ENCODE data around the gene KCNT1. TPM values are rescaled to one million over a fixed set of nuclear protein-coding genes. Genes with fewer than 3 reads are reported as not detected.

KCNT1 gene
- total RNA-seq, 1 experiment from 2014 or later, result 0.17 TPM

GRCh38 chr9:135696446-135696845 lies 5.5 kb upstream of the KCNT1 start:
- no peaks in the 10 kb centered on the region for H3K9me3 ChIP-seq (ENCODE audit: control insufficient read depth in 1 of 2, insufficient read depth in 1 of 2, low read depth in 1 of 2, low read length in 2 of 2)
- peaks cover 4 to 16% of the 10 kb centered on the region in 2 experiments; a peak in 3 of 4 replicates for H3K4me1 ChIP-seq (ENCODE audit: control insufficient read depth in 1 of 2, insufficient read depth in 2 of 2, low read length in 2 of 2)
- RAD21 ChIA-PET (ENCODE audit: low non-redundant PET in 1 of 2, low total read pairs in 2 of 2, uncharacterized antibody in 2 of 2, unreplicated experiment in 2 of 2), result no interaction called here
- no peaks in the 10 kb centered on the region for H3K27me3 ChIP-seq (ENCODE audit: insufficient read depth, low read length)
- TF ChIP-seq RAD21 (IDR thresholded peaks at IDR 0.05; ENCODE audit: low read depth) (no peak), EGR1 (IDR thresholded peaks at IDR 0.05; ENCODE audit: low read depth) (no peak), EZH2 (IDR thresholded peaks at IDR 0.05) (no peak), SP1 (IDR thresholded peaks at IDR 0.05; ENCODE audit: low read depth) (no peak), ELF1 (IDR thresholded peaks at IDR 0.05; ENCODE audit: borderline replicate concordance, low read depth) (no peak), EZH2phosphoT487 (IDR thresholded peaks at IDR 0.05; ENCODE audit: borderline replicate concordance) (no peak), JUND (IDR thresholded peaks at IDR 0.05) (no peak)
- no peak for ATAC-seq
- H3K79me2 ChIP-seq (ENCODE audit: insufficient read depth, low read length), result no peaks in the 10 kb centered on the region
- H3K9me2 ChIP-seq (ENCODE audit: insufficient read depth), result no peaks in the 10 kb centered on the region
- intact Hi-C loops (cut with micrococcal nuclease), result no loop called here
- H4K20me1 ChIP-seq (ENCODE audit: insufficient read depth), result no peaks in the 10 kb centered on the region
- no peak overlapping the region for H3K9ac ChIP-seq (ENCODE audit: low read length)
- DNase-seq (ENCODE audit: low read depth, low spot score), result no peak
- BruUV-seq (replicated peaks), result no TSS peak
- CTCF ChIA-PET, result interaction anchor here (0.7 kb wide), 1 partner anchor 87 kb away, joined by 3 read pairs; no protein-coding TSS in a partner anchor
- H2AFZ ChIP-seq (ENCODE audit: low read depth, low read length, poor library complexity, severe bottlenecking), result no peak overlapping the region
- POLR2A ChIA-PET, result no interaction called here
- no peak overlapping the region for H3K4me3 ChIP-seq (replicated peaks in 1 of 2; ENCODE audit: low read depth in 1 of 2, low read length in 2 of 2)
- no peak overlapping the region for H3K4me2 ChIP-seq (ENCODE audit: low read length)
- H3K36me3 ChIP-seq (ENCODE audit: control insufficient read depth in 1 of 2, insufficient read depth in 2 of 2, low read length in 2 of 2), result no peaks in the 10 kb centered on the region
- no peak overlapping the region for H3K27ac ChIP-seq (ENCODE audit: low read depth, low read length)

GRCh38 chr9:135697226-135697625 lies 4.8 kb upstream of the KCNT1 start:
- intact Hi-C loops (cut with micrococcal nuclease), result no loop called here
- ChIA-PET RAD21 (ENCODE audit: low non-redundant PET in 1 of 2, low total read pairs in 2 of 2, uncharacterized antibody in 2 of 2, unreplicated experiment in 2 of 2) (no interaction called here), CTCF (interaction anchor here (0.7 kb wide), 1 partner anchor 88 kb away, joined by 3 read pairs; no protein-coding TSS in a partner anchor)
- TF ChIP-seq TCF7L2 (IDR thresholded peaks at IDR 0.05; ENCODE audit: borderline replicate concordance, extremely low read depth, insufficient read depth, insufficient read length), result no peak
- TF ChIP-seq RAD21 (IDR thresholded peaks at IDR 0.05; ENCODE audit: low read depth), result no peak
- no peak for TF ChIP-seq REST (IDR thresholded peaks at IDR 0.05; ENCODE audit: low read depth)
- no peak for TF ChIP-seq JUND (IDR thresholded peaks at IDR 0.05)
- TF ChIP-seq EZH2 (IDR thresholded peaks at IDR 0.05), result no peak
- no peak for TF ChIP-seq SIN3A (IDR thresholded peaks at IDR 0.05; ENCODE audit: low read depth)
- TF ChIP-seq CTCF (IDR thresholded peaks at IDR 0.05 in 2 of 3, conservative IDR thresholded peaks at IDR 0.05 in 1 of 3; ENCODE audit: borderline replicate concordance in 1 of 3, insufficient read depth in 1 of 3, low read depth in 2 of 3, low read length in 2 of 3), result no peak
- TF ChIP-seq FOSL1 (IDR thresholded peaks at IDR 0.05; ENCODE audit: low read depth), result no peak
- TF ChIP-seq EZH2phosphoT487 (IDR thresholded peaks at IDR 0.05; ENCODE audit: borderline replicate concordance), result no peak
- TF ChIP-seq CBX3 (IDR thresholded peaks at IDR 0.05; ENCODE audit: low read depth), result no peak
- TF ChIP-seq MAX (IDR thresholded peaks at IDR 0.05), result no peak

More at GRCh38 chr9:135697226-135697625, 4.8 kb upstream of the KCNT1 start:
- H3K4me2 ChIP-seq (ENCODE audit: low read length), result no peak overlapping the region
- no peaks in the 10 kb centered on the region for H3K79me2 ChIP-seq (ENCODE audit: insufficient read depth, low read length)
- H3K4me1 ChIP-seq (ENCODE audit: control insufficient read depth in 1 of 2, insufficient read depth in 2 of 2, low read length in 2 of 2), result peaks cover 6 to 18% of the 10 kb centered on the region in 2 experiments; a peak in 3 of 4 replicates
- no peaks in the 10 kb centered on the region for H3K27me3 ChIP-seq (ENCODE audit: insufficient read depth, low read length)
- no peaks in the 10 kb centered on the region for H3K9me2 ChIP-seq (ENCODE audit: insufficient read depth)
- DNase-seq (ENCODE audit: low read depth, low spot score) (no peak), ATAC-seq (no peak)
- BruUV-seq (replicated peaks), result no TSS peak
- H3K9ac ChIP-seq (ENCODE audit: low read length), result no peak overlapping the region
- no peaks in the 10 kb centered on the region for H3K36me3 ChIP-seq (ENCODE audit: control insufficient read depth in 1 of 2, insufficient read depth in 2 of 2, low read length in 2 of 2)
- H4K20me1 ChIP-seq (ENCODE audit: insufficient read depth), result no peaks in the 10 kb centered on the region
- POLR2A ChIA-PET, result no interaction called here
- H3K9me3 ChIP-seq (ENCODE audit: control insufficient read depth in 1 of 2, insufficient read depth in 1 of 2, low read depth in 1 of 2, low read length in 2 of 2), result no peaks in the 10 kb centered on the region
- no peak overlapping the region for H3K4me3 ChIP-seq (replicated peaks in 1 of 2; ENCODE audit: low read depth in 1 of 2, low read length in 2 of 2)
- H3K27ac ChIP-seq (ENCODE audit: low read depth, low read length), result no peak overlapping the region
- H2AFZ ChIP-seq (ENCODE audit: low read depth, low read length, poor library complexity, severe bottlenecking), result no peak overlapping the region

Data from HCT116 (cell line).